ENCODE results near the gene VAV1.
"Not testable (repeated sequence)": the region's sequence is repeated elsewhere in the genome, so short reads cannot be mapped to it uniquely, and the experiment has no call there.

Gene VAV1

DNA sequence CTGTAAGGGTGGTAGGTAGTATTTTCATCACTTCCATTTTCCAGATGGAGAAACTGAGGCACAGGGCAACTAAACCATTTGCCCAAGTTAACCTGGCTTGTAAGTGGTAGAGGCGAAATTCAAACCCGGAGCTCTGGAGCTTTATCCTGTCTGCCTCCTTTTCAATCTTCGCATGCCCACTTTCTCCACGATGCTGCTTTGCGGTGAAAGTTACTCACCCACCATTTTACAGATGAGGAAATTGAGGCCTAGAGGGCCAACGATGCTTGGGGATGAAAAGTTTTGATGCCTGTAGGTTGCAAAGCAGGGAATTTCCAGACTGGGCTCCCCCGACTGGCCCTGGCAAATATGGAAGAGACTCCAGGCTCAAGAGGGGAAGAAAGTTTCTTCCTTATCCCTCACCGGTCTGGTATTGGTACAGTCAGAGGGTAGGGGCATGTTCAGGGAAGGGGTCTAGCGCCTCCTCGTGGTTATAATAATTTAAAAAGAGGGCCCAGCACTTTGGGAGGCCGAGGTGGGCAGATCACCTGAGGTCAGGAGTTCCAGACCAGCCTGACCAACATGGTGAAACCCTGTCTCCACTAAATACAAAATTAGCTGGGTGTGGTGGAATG, 3.4 kb upstream of the VAV1 start (continued):
- TF ChIP-seq MZF1 (tag by site-specific recombination; IDR thresholded peaks at IDR 0.05; ENCODE audit: borderline replicate concordance) (no peak), ZNF664 (tag by site-specific recombination; IDR thresholded peaks at IDR 0.05) (no peak), ZSCAN16 (tag by site-specific recombination; IDR thresholded peaks at IDR 0.05) (no peak), ZFP41 (tag by site-specific recombination; IDR thresholded peaks at IDR 0.05; ENCODE audit: borderline replicate concordance) (no peak), ZNF510 (tag by site-specific recombination; IDR thresholded peaks at IDR 0.05; ENCODE audit: insufficient replicate concordance) (no peak), BCL11B (tag by site-specific recombination; IDR thresholded peaks at IDR 0.05; ENCODE audit: low read depth) (0 out of 2 replicates have a peak, but pooled peaks have one; percentile 46)
- TF ChIP-seq, protein P1, sequence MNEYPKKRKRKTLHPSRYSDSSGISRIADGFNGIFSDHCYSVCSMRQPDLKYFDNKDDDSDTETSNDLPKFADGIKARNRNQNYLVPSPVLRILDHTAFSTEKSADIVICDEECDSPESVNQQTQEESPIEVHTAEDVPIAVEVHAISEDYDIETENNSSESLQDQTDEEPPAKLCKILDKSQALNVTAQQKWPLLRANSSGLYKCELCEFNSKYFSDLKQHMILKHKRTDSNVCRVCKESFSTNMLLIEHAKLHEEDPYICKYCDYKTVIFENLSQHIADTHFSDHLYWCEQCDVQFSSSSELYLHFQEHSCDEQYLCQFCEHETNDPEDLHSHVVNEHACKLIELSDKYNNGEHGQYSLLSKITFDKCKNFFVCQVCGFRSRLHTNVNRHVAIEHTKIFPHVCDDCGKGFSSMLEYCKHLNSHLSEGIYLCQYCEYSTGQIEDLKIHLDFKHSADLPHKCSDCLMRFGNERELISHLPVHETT (tag by site-specific recombination; IDR thresholded peaks at IDR 0.05): no peak
- TF ChIP-seq, protein P2, sequence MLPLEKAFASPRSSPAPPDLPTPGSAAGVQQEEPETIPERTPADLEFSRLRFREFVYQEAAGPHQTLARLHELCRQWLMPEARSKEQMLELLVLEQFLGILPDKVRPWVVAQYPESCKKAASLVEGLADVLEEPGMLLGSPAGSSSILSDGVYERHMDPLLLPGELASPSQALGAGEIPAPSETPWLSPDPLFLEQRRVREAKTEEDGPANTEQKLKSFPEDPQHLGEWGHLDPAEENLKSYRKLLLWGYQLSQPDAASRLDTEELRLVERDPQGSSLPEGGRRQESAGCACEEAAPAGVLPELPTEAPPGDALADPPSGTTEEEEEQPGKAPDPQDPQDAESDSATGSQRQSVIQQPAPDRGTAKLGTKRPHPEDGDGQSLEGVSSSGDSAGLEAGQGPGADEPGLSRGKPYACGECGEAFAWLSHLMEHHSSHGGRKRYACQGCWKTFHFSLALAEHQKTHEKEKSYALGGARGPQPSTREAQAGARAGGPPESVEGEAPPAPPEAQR (tag by site-specific recombination; IDR thresholded peaks at IDR 0.05): no peak

DNA sequence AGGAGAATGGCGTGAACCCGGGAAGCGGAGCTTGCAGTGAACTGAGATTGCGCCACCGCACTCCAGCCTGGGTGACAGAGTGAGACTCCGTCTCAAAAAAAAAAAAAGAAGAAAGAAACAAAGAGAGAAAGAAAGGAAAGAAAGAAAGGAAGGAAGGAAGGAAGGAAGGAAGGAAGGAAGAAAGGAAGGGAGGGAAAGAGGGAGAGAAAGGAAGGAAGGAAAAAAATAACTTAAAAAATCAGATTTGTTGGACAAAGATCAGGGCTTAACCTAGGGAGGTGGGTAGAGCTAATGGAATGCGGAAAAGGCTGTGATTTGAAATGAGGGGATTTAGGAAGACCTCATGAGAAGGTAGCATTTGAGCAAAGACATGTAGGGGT, 870 bp upstream of the VAV1 start:
- POLR2A ChIA-PET; H3K4me1 ChIP-seq (ENCODE audit: control insufficient read depth, insufficient read depth, low read length); H3K27ac ChIP-seq (ENCODE audit: extremely low read depth, low read depth, low read length); H3K4me3 ChIP-seq (ENCODE audit: low read depth, low read length); H3K9me3 ChIP-seq (ENCODE audit: control insufficient read depth, insufficient read depth, low read depth, low read length); H3K36me3 ChIP-seq (ENCODE audit: control insufficient read depth in 2 of 2, insufficient read depth in 1 of 2, low read length in 2 of 2): not testable (repeated sequence)
- TF ChIP-seq ZNF366 (tag by site-specific recombination; conservative IDR thresholded peaks at IDR 0.05): peak; percentile 75
- CTCF ChIA-PET: interaction anchor here (0.6 to 1.8 kb wide), 4 partner anchors 34 to 140 kb away, joined by 3 to 9 read pairs (median 4); partner anchors contain the start of gene GPR108

DNA sequence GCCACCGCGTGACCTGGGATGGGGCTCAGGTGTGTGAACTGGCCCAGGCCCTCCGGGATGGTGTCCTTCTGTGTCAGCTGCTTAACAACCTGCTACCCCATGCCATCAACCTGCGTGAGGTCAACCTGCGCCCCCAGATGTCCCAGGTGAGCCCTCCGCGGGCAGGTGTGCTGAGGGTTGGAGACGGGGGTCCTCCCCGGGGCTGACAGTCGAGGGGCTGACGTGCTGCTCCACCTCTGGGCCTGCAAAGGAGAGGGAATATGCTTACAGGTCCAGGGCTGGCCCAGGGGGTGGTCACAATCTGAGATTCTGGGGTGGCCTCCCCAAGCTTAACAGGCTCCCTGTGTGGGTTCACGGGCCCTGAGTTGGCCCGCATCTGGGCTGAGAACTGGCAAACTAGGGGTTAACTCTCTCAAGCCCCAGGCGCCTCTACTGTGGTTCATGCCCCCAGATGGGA, 386 bp downstream of the VAV1 start:
- POLR2A ChIA-PET: no interaction called here
- H3K36me3 ChIP-seq (ENCODE audit: control insufficient read depth in 2 of 2, insufficient read depth in 1 of 2, low read length in 2 of 2): no peaks in the 10 kb centered on the region
- TF ChIP-seq ZNF558 (tag by site-specific recombination; IDR thresholded peaks at IDR 0.05) (no peak), ZNF37A (tag by site-specific recombination; IDR thresholded peaks at IDR 0.05) (no peak), ZNF664 (tag by site-specific recombination; IDR thresholded peaks at IDR 0.05) (no peak), ZNF777 (tag by site-specific recombination; IDR thresholded peaks at IDR 0.05; ENCODE audit: borderline replicate concordance) (no peak), ZNF776 (tag by site-specific recombination; IDR thresholded peaks at IDR 0.05; ENCODE audit: borderline replicate concordance) (no peak), ZNF501 (tag by site-specific recombination; IDR thresholded peaks at IDR 0.05) (no peak)
- TF ChIP-seq, protein P3, sequence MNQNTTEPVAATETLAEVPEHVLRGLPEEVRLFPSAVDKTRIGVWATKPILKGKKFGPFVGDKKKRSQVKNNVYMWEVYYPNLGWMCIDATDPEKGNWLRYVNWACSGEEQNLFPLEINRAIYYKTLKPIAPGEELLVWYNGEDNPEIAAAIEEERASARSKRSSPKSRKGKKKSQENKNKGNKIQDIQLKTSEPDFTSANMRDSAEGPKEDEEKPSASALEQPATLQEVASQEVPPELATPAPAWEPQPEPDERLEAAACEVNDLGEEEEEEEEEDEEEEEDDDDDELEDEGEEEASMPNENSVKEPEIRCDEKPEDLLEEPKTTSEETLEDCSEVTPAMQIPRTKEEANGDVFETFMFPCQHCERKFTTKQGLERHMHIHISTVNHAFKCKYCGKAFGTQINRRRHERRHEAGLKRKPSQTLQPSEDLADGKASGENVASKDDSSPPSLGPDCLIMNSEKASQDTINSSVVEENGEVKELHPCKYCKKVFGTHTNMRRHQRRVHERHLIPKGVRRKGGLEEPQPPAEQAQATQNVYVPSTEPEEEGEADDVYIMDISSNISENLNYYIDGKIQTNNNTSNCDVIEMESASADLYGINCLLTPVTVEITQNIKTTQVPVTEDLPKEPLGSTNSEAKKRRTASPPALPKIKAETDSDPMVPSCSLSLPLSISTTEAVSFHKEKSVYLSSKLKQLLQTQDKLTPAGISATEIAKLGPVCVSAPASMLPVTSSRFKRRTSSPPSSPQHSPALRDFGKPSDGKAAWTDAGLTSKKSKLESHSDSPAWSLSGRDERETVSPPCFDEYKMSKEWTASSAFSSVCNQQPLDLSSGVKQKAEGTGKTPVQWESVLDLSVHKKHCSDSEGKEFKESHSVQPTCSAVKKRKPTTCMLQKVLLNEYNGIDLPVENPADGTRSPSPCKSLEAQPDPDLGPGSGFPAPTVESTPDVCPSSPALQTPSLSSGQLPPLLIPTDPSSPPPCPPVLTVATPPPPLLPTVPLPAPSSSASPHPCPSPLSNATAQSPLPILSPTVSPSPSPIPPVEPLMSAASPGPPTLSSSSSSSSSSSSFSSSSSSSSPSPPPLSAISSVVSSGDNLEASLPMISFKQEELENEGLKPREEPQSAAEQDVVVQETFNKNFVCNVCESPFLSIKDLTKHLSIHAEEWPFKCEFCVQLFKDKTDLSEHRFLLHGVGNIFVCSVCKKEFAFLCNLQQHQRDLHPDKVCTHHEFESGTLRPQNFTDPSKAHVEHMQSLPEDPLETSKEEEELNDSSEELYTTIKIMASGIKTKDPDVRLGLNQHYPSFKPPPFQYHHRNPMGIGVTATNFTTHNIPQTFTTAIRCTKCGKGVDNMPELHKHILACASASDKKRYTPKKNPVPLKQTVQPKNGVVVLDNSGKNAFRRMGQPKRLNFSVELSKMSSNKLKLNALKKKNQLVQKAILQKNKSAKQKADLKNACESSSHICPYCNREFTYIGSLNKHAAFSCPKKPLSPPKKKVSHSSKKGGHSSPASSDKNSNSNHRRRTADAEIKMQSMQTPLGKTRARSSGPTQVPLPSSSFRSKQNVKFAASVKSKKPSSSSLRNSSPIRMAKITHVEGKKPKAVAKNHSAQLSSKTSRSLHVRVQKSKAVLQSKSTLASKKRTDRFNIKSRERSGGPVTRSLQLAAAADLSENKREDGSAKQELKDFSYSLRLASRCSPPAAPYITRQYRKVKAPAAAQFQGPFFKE (tag by site-specific recombination; IDR thresholded peaks at IDR 0.05; ENCODE audit: borderline replicate concordance): no peak
- TF ChIP-seq, protein P4, sequence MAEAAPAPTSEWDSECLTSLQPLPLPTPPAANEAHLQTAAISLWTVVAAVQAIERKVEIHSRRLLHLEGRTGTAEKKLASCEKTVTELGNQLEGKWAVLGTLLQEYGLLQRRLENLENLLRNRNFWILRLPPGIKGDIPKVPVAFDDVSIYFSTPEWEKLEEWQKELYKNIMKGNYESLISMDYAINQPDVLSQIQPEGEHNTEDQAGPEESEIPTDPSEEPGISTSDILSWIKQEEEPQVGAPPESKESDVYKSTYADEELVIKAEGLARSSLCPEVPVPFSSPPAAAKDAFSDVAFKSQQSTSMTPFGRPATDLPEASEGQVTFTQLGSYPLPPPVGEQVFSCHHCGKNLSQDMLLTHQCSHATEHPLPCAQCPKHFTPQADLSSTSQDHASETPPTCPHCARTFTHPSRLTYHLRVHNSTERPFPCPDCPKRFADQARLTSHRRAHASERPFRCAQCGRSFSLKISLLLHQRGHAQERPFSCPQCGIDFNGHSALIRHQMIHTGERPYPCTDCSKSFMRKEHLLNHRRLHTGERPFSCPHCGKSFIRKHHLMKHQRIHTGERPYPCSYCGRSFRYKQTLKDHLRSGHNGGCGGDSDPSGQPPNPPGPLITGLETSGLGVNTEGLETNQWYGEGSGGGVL (tag by site-specific recombination; IDR thresholded peaks at IDR 0.05): no peak
- no peaks in the 10 kb centered on the region for H3K4me1 ChIP-seq (ENCODE audit: control insufficient read depth, insufficient read depth, low read length)
- no peaks in the 10 kb centered on the region for H3K9me3 ChIP-seq (ENCODE audit: control insufficient read depth, insufficient read depth, low read depth, low read length)
- no peak overlapping the region for H3K27ac ChIP-seq (ENCODE audit: extremely low read depth, low read depth, low read length)
- CTCF ChIA-PET: interaction anchor here (0.6 to 1.8 kb wide), 3 partner anchors 35 to 256 kb away, joined by 3 to 9 read pairs (median 3); partner anchors contain the start of gene GPR108
- no peak overlapping the region for H3K4me3 ChIP-seq (ENCODE audit: low read depth, low read length)

All from HEK293 (cell line).